Thoracic aorta endothelial cell (primary cell): ENCODE results near the gene ASH1L. TPM values are rescaled to one million over a fixed set of nuclear protein-coding genes. Genes with fewer than 3 reads are reported as not detected.

Experiments used
- small RNA-seq: library from RNA; depleted of rRNA; stranded (forward); fragments of <200 nt; gene quantifications from one replicate; pipeline ENCODE3, GENCODE V24; 2012
- total RNA-seq: library from RNA; depleted of rRNA; stranded (reverse); fragments of >200 nt; gene quantifications from 2 replicates; pipeline ENCODE4 v1.2.3, GENCODE V29; 2012

ASH1L gene
- 39.4 and 39.6 TPM in 2 replicates for total RNA-seq

GRCh38 chr1:155562581-155563376 lies at the start of gene ASH1L:
Gene ASH1L, minus strand, starts transcription at chr1:155562803. Its CDS starts 41,284 bp downstream, at chr1:155521519.

GRCh38 chr1:155609515-155610256 lies 47.1 kb upstream of the ASH1L start, which contains the start of gene MSTO1:
Gene MSTO1, plus strand, starts transcription at chr1:155610218. Its CDS starts 31 bp downstream, at chr1:155610249.

GRCh38 chr1:155320661-155321617 lies 241.7 kb downstream of the ASH1L start, which contains the start of gene RUSC1:
Gene RUSC1, plus strand, starts transcription at chr1:155320894. Its CDS starts 880 bp downstream, at chr1:155321774.

GRCh38 chr1:155308493-155309422 lies 253.8 kb downstream of the ASH1L start, which contains the start of gene FDPS:
Gene FDPS, plus strand, starts transcription at chr1:155308866. Its CDS starts 924 bp downstream, at chr1:155309790.

GRCh38 chr1:155301342-155301841 lies 261.2 kb downstream of the ASH1L start, which contains the start of gene PKLR:
Gene PKLR, minus strand, starts transcription at chr1:155301438. Its CDS starts 43 bp downstream, at chr1:155301395.

Small RNAs within 50 kb of the gene (small RNA-seq; reads per million reads assigned to genes)
- gene AL353807.4 (not detected), gene RNU6-106P (not detected), gene RNU6-1297P (not detected)

Other genes starting within 250 kb of the ASH1L start
- gene RUSC1, start 241.9 kb downstream of the ASH1L start, total RNA-seq: 13.7 and 19.6 TPM in 2 replicates
- gene MSTO1, start 47.4 kb upstream of the ASH1L start, total RNA-seq: 22.5 and 23.5 TPM in 2 replicates
- 42.7 and 48.9 TPM in 2 replicates for gene YY1AP1, start 126.0 kb upstream of the ASH1L start, total RNA-seq
- gene DAP3, start 126.3 kb upstream of the ASH1L start, total RNA-seq: 121 and 142 TPM in 2 replicates